ENCODE measurements around the gene MYOM3. TPM values are rescaled to one million over a fixed set of nuclear protein-coding genes. Genes with fewer than 3 reads are reported as not detected.
A peak's percentile ranks its signal among the peaks of the same experiment; 100 is the strongest.

MYOM3 gene
- total and polyA plus RNA-seq, 2 of the 13 experiments (the other 11 are each of a cell fraction or from before 2014, with no cell fraction given): 5.8 to 15.3 TPM

DNA sequence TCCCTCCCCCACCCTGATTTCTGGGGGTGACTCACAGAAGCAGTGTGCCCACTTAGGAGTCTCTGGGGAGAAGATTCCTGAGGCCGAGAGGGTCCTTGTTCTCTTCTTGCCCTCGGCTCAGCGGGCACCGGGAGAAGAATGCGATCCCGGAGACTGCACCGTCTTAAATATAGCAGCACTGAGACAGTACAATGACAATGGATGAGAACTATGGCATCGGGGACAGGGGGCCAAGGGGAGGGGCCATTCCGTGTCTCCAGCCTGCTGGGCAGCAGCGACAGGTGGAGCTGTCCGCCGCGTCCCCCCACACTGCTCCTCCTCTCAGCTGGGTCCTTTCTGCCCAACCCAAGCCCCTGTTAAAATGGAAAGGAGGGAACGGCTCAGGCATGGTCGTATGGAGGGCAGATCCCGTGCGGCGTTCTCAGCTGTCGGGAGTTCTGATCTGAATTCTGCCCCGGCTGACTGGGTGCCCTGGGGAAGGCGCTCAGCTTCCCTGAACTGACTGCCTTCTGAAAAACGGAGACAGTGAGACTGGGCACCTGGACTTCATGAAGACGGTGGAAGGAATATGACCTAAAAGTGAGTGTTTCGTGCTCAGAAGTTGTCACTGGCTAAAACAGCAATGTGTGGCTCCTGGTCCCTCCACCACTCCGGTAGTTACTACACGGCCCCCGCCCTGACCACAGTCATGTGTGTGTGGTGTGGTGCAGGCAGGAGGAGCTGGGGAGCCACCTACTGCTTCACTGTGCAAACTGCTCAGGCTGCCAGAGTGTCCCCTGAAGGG lies at the start of gene MYOM3 (continued):
- TF ChIP-seq, protein P1, sequence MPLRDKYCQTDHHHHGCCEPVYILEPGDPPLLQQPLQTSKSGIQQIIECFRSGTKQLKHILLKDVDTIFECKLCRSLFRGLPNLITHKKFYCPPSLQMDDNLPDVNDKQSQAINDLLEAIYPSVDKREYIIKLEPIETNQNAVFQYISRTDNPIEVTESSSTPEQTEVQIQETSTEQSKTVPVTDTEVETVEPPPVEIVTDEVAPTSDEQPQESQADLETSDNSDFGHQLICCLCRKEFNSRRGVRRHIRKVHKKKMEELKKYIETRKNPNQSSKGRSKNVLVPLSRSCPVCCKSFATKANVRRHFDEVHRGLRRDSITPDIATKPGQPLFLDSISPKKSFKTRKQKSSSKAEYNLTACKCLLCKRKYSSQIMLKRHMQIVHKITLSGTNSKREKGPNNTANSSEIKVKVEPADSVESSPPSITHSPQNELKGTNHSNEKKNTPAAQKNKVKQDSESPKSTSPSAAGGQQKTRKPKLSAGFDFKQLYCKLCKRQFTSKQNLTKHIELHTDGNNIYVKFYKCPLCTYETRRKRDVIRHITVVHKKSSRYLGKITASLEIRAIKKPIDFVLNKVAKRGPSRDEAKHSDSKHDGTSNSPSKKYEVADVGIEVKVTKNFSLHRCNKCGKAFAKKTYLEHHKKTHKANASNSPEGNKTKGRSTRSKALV (CRISPR knock-in tag; IDR thresholded peaks at IDR 0.05): no peak
- TF ChIP-seq TAF1 (CRISPR knock-in tag; IDR thresholded peaks at IDR 0.05) (no peak), HNRNPL (IDR thresholded peaks at IDR 0.05; ENCODE audit: low read depth, low read length) (no peak), NCOA1 (CRISPR knock-in tag; IDR thresholded peaks at IDR 0.05) (no peak), ZNF850 (CRISPR knock-in tag; conservative IDR thresholded peaks at IDR 0.05) (no peak), DMAP1 (CRISPR knock-in tag; IDR thresholded peaks at IDR 0.05) (no peak), FOXO1 (CRISPR knock-in tag; IDR thresholded peaks at IDR 0.05) (peak; percentile 47; the same call in 1 of the 2 replicates), ZNF326 (CRISPR knock-in tag; IDR thresholded peaks at IDR 0.05; ENCODE audit: borderline replicate concordance) (no peak), SSRP1 (CRISPR knock-in tag; IDR thresholded peaks at IDR 0.05) (0 out of 2 replicates have a peak, but pooled peaks have one; percentile 63), ZNF12 (CRISPR knock-in tag; IDR thresholded peaks at IDR 0.05) (no peak), ARID2 (CRISPR knock-in tag; IDR thresholded peaks at IDR 0.05; ENCODE audit: borderline replicate concordance) (no peak), BHLHE40 (IDR thresholded peaks at IDR 0.05; ENCODE audit: low read length) (no peak), ZNF775 (CRISPR knock-in tag; IDR thresholded peaks at IDR 0.05; ENCODE audit: borderline replicate concordance) (no peak), TCF7 (IDR thresholded peaks at IDR 0.05; ENCODE audit: low read depth) (no peak), PAWR (CRISPR knock-in tag; IDR thresholded peaks at IDR 0.05; ENCODE audit: borderline replicate concordance) (no peak), ZNF20 (CRISPR knock-in tag; IDR thresholded peaks at IDR 0.05) (no peak), IRF2 (CRISPR knock-in tag; IDR thresholded peaks at IDR 0.05) (no peak)
- TF ChIP-seq, protein P2, sequence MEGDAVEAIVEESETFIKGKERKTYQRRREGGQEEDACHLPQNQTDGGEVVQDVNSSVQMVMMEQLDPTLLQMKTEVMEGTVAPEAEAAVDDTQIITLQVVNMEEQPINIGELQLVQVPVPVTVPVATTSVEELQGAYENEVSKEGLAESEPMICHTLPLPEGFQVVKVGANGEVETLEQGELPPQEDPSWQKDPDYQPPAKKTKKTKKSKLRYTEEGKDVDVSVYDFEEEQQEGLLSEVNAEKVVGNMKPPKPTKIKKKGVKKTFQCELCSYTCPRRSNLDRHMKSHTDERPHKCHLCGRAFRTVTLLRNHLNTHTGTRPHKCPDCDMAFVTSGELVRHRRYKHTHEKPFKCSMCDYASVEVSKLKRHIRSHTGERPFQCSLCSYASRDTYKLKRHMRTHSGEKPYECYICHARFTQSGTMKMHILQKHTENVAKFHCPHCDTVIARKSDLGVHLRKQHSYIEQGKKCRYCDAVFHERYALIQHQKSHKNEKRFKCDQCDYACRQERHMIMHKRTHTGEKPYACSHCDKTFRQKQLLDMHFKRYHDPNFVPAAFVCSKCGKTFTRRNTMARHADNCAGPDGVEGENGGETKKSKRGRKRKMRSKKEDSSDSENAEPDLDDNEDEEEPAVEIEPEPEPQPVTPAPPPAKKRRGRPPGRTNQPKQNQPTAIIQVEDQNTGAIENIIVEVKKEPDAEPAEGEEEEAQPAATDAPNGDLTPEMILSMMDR (CRISPR knock-in tag; IDR thresholded peaks at IDR 0.05): peak; percentile 92
- TF ChIP-seq, protein P3, sequence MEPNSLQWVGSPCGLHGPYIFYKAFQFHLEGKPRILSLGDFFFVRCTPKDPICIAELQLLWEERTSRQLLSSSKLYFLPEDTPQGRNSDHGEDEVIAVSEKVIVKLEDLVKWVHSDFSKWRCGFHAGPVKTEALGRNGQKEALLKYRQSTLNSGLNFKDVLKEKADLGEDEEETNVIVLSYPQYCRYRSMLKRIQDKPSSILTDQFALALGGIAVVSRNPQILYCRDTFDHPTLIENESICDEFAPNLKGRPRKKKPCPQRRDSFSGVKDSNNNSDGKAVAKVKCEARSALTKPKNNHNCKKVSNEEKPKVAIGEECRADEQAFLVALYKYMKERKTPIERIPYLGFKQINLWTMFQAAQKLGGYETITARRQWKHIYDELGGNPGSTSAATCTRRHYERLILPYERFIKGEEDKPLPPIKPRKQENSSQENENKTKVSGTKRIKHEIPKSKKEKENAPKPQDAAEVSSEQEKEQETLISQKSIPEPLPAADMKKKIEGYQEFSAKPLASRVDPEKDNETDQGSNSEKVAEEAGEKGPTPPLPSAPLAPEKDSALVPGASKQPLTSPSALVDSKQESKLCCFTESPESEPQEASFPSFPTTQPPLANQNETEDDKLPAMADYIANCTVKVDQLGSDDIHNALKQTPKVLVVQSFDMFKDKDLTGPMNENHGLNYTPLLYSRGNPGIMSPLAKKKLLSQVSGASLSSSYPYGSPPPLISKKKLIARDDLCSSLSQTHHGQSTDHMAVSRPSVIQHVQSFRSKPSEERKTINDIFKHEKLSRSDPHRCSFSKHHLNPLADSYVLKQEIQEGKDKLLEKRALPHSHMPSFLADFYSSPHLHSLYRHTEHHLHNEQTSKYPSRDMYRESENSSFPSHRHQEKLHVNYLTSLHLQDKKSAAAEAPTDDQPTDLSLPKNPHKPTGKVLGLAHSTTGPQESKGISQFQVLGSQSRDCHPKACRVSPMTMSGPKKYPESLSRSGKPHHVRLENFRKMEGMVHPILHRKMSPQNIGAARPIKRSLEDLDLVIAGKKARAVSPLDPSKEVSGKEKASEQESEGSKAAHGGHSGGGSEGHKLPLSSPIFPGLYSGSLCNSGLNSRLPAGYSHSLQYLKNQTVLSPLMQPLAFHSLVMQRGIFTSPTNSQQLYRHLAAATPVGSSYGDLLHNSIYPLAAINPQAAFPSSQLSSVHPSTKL (CRISPR knock-in tag; IDR thresholded peaks at IDR 0.05): 0 out of 2 replicates have a peak, but pooled peaks have one; percentile 33
- TF ChIP-seq, protein P4, sequence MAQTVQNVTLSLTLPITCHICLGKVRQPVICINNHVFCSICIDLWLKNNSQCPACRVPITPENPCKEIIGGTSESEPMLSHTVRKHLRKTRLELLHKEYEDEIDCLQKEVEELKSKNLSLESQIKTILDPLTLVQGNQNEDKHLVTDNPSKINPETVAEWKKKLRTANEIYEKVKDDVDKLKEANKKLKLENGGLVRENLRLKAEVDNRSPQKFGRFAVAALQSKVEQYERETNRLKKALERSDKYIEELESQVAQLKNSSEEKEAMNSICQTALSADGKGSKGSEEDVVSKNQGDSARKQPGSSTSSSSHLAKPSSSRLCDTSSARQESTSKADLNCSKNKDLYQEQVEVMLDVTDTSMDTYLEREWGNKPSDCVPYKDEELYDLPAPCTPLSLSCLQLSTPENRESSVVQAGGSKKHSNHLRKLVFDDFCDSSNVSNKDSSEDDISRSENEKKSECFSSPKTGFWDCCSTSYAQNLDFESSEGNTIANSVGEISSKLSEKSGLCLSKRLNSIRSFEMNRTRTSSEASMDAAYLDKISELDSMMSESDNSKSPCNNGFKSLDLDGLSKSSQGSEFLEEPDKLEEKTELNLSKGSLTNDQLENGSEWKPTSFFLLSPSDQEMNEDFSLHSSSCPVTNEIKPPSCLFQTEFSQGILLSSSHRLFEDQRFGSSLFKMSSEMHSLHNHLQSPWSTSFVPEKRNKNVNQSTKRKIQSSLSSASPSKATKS (CRISPR knock-in tag; IDR thresholded peaks at IDR 0.05): no peak

Measured in HepG2 (cell line).